OCI-M2 (cell line): ENCODE results near the gene PTGR3.
A peak's percentile ranks its signal among the peaks of the same experiment; 100 is the strongest.

Experiments used
- DNase-seq: peaks from one replicate; lab custom pipeline; 2025; ENCODE audit not compliant: unreplicated experiment; lab: John Stamatoyannopoulos, UW

Gene PTGR3

GRCh38 chr18:75215663-75216062 lies 6.7 kb upstream of the PTGR3 start:
- DNase-seq: no peak

DNA sequence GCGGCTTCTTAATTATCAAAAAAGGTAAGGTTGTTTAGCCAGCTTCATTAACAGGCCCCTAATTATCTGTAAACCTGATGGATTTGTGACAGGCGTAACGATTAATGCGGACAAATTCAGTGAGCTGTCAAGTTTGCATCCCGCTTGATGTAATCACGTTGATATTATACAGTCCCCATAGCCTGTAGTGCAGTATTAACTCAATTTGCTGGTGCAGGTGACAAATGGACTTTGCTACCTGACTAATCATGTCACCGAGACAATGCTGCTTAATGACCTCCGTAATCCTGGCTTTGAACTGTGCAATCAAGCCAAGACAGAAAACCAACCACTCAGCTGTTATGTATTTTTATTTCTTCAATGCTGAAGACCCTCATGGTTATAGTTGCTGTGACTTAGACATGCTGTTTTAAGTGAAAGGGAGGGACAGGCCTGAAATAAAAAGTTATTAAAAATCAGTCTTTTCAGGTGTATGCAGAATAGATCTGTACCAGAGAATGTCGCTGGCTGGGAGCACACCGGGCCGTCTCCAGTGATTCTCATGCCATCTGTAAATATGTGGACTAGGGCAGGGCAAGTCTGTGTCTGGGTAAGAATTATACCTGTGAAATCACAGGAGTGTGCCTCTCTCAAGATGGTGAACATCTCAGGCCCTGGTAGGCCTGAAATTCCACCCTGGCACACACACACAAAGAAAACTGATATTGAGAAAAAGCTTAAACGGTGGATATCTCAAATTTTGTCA lies 6.0 kb upstream of the PTGR3 start:
- no peak for DNase-seq

GRCh38 chr18:75214332-75214690 lies 5.4 kb upstream of the PTGR3 start:
- DNase-seq: no peak

DNA sequence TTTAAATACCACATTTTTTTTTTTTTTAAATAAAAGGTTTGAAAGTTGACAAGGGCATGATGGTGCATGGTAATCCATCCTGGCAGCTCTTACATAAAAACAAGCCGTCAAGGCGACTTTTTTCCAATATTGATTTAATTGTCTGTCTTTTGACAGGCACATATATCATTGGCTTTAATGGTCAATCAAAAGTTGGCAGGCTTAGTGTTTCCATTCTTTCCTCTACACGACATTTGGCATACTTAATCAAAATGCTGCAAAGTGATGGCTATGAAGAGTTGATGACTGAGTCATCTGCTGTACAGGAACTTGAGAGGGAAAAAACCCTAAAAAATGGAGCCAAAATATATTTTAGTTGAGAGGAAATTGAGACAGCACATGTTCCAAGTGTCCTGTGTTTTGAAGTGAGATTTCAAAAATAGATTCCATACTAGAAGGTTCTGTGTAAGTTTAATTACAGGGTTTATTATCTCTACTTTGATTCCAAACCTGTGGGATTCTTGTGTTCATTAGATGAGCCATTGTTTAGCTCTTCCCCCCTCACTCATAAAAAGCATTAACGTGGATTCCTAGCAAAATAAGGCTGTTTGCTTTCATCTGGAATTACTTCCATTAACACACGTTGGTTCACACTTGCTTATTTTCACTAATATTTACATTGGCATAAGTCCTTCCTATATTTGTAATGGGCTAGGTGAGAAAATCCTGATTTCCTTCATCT lies 4.8 kb upstream of the PTGR3 start:
- DNase-seq: no peak

DNA sequence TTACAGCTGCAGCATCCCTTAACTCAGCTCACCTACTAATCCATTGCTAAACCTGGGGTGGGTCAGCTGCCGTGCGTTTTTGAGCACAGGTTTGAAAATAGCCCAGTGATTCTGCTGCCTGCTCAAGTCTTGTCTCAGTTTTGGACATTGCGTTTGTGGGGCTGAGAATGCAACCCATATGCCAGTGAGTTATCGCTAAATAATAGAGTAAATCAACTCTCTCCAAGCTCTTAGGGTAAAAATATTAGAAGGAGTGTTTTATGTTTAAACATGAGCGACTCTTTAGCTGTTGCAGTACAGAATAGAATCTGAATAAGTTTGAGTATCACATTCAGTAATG lies 3.8 kb upstream of the PTGR3 start:
- no peak for DNase-seq

DNA sequence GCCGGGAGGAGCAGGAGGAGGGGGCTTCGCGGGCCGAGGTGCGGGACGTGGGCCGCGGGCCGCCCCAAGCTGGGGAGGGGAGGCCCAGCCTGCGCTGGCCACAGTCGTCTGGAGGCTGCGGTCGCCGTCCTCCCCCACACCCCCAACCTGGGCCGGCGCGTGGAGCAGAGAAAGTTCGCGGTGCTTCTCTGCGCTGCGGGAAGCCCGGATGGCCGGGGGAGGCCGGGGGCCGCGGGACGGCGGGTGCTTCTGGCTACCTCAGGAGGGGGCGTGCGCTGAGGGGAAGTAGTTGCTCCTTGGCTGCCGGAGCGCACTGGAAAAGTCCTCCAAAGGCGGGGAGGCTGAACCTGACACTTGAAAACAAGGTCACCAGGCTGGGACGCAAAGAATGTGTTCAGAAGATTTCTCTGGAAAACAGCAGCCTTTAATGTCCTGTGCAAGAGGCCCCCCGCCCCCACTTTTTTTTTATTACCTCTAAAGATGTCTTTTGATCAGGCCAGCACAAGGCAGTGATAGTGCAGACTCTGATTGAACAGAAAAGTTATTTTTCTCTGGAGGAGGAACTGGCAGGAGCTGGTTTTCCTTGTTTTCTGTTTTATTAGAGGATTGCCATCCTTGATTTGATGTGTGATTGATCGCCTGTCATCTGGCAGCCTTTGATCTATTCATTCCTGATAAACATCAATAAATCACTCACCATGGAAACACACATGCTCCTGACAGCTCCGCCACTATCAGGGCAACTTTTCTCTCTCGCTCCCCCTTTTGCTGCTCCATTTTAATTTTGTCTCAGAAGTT lies 3.2 kb upstream of the PTGR3 start:
- no peak for DNase-seq

- no peak for DNase-seq
These were observed 2.6 kb upstream of the PTGR3 start for GRCh38 chr18:75211626-75211952.

GRCh38 chr18:75211002-75211621 lies 2.2 kb upstream of the PTGR3 start:
- DNase-seq: no peak

DNA sequence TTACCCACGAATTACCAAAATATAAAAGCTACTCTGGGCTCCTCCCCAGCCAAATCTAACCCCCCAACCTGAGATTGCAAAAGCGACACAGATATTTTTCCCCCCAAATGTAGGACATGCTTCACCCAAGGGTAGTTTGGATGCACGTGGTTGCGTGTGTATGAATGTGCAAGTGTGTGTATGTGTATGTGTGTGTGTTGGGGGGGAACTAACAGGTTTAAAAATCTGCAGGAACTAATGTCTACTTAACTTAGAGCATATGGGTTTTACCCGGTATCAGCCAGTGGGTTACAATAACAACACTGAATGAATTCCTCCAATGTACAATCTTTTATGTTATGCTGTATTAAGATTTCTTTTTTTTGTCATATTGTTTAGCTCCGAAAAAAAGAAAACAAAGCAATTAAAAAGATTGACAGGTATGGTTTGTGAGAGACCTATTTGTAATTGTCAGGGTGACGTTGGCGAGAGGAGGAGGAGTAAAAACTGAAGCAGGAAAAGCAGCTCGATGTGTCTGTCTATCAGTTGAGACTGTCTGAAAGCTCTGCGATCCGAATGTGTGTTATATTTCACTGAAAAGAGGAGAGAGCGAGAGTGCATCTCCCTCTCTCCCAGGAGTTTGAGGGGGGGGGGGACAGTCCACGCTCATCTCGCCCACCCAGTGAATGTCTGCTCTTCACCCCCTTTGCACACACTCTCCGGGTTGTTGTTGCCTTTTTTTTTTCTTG lies 1.5 kb upstream of the PTGR3 start, which contains the start of gene TSHZ1:
Gene TSHZ1 (plus strand): TSS at position 524 of the 728 bp plus-strand sequence. CDS start 1,080 bp downstream, outside the sequence.
- DNase-seq: peak; percentile 8

DNA sequence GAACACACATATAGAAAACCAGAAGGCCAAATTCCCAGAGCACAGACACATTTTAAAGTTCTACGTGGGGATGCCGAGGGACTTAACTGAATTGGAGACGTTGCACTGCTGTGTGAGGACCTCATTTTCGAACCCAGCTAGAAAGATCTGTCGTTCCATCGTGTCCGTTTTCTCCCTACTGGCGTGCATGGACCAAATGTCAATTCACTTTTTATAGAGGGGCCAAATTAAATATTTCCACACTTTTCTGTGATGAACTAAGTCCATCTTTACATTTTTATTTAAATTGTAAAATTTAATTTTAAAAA lies 966 bp upstream of the PTGR3 start:
- DNase-seq: no peak

DNA sequence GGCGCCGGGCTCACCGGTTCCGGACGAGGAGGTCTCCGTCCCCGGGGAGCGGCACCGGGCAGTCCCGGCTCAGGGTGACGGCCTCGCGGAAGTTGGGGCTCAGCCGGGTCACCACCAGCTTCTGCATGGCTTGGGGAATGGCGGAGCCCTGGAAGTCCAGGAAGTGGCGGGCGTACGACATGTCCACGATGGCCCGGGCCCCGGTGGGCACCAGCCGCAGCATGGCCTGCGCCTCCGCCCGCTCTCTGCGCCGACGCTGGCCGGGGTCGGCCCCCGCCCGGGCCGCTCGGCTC lies 157 bp downstream of the PTGR3 start:
- no peak for DNase-seq

GRCh38 chr18:75208155-75208835 lies 644 bp downstream of the PTGR3 start:
- no peak for DNase-seq

DNA sequence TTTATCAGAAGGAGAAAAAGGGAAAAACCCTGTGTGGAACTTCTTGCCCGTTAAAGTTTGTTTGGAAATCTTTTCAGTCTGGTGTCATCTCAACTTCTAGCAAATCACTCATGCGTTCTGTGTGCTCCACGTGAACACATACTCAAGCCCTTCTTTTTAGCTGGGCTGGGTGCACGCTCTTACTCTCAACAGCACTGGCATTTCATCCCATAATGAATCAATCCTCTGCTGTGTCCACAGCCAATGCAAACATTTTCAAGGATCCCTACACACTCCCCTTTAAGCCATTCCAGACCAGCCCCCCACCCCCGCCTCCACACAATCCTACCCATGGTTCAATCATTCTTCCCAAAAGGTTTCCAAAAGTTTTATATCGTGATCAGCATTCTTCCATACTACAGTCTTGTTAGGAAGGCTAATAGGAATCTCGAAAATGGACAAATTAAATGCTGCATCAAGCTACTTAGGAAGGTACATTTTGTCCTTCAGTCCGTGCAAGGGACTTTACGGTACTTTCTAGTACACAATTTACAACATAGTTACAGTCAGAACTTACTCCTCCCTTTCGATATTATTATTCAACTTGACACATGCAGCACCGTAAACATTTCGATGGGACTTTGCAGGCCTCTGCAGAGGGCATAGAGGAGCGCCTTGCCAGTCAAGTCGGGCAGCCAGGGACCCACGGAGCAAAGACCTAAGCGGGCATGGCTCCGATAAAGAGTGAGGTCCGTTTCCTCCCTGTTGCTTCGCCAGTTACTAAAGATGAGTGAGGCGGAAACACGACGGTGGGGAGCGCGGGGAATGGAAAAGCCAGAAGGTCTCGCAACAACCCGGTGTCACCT lies 1.4 kb downstream of the PTGR3 start:
- DNase-seq: no peak

- DNase-seq: no peak
These were observed 2.3 kb downstream of the PTGR3 start for GRCh38 chr18:75206452-75207309.

DNA sequence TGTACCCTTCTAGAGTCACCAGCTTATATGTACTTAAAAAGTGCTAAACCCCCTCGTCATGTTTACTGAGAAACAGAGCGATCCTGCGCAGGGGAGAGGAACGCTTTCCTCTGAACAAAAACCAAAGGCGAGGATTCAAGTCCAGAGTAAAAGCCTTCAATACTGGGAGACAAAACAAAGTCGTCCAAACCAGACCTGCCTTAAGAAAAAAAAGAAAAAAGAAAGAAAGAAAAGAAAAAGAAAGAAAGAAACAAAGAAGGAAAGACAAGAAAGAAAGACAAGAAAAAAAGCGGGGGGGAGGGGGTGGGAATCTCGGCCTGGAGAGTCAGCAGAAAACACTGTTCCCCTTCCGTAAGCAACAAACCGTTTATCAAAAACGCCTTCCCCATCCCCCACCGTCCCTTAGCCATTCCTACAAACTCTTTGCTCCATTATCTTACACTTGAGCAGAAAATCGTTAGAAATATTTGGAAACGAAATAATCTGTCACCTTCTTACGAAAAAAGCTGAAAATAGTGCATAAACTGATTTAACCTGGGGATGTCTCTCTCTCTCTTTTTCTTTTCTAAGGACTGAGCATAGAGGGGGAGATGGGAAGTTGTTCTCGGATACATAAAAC lies 3.3 kb downstream of the PTGR3 start:
- DNase-seq: no peak

DNA sequence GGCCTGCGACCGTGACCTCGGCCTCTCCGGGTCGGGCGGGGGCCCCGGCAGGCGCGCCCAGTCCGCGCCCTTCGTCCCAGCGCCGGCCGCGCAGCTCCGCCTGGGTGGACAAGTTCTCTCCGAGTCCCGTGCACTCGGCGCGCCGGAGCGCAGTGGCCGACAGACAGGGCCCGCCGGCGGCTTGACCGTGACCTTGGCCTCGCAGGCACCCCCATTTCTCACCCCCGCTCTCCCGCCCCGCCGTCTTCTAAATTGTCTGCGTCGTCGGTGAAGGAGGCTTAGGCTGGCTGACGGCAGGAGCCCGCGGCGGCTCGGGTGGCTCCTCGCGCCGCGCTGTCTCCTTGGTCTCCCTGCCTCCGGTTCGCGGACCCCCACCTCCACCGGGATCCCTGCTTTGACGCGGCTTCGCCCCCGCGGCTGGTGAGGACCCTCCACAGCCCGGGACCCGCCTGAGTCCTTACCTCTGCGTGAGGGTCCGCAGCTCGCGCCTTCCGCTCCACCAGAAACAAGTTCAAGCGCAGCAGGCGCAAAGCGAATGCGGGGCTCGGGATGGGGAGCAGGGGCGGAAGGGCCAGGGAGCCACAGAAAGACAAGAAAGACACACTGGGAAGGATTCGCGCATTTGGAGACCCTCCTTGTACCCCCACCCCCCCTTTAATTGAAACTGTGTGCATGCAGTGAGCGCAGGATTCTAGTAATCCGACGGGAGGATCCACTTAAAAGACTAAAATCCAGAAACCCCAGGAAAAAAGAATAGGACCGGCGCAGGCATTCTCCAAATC lies 4.0 kb downstream of the PTGR3 start:
- DNase-seq: no peak

DNA sequence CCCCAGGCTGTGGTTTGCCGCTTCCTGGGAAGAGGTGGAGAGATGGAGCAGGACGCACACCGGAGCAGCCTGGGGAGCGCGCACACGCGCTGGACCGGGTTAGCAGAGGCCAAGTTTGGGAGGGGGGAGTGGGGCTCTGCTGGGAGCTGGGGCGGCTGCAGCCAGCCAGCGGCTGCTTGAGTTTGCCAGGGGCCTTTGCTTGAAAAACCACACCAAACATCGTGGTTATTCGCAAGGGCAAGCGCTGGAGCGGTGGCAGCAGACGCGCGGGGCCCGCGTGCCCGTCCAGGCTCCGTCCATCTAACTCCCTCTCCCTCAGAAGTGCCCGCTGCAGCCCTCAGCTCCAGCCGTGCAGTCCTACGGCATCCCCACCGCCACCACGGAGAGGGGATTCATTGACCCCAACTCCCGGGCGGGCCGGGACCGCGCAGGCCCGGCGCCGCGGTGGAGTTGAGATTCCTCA lies 4.6 kb downstream of the PTGR3 start:
- DNase-seq: no peak
